Large intestine (tissue), 3 donors: Measurements from ENCODE around the gene TEX13B. TPM values are rescaled to one million over a fixed set of nuclear protein-coding genes. Genes with fewer than 3 reads are reported as not detected.

Experiments used
- DNase-seq, 2 donors: peaks; one replicate each; pipeline versions ENCODE4 v3.0.0 to v3.0.0-alpha.2; 2013
- H3K27ac ChIP-seq: one replicate; pipeline ENCODE4 v1.5.1; 2013; ENCODE audit warnings: low read length
- H3K27me3 ChIP-seq: 2 replicates; pipeline ENCODE4 v1.6.1; 2013; ENCODE audit warnings: low read length; ENCODE audit not compliant: control insufficient read depth, insufficient read depth
- H3K36me3 ChIP-seq: 2 replicates; pipeline ENCODE4 v1.6.1; 2013; ENCODE audit warnings: low read length; ENCODE audit not compliant: control insufficient read depth, insufficient read depth
- H3K4me1 ChIP-seq: one replicate; pipeline ENCODE4 v1.6.1; 2013; ENCODE audit warnings: low read length; ENCODE audit not compliant: control insufficient read depth, insufficient read depth
- H3K4me3 ChIP-seq: one replicate; pipeline ENCODE4 v1.5.1; 2013; ENCODE audit warnings: low read length
- H3K9me3 ChIP-seq: one replicate; pipeline ENCODE4 v1.6.1; 2013; ENCODE audit warnings: mild to moderate bottlenecking, low read depth, low read length, moderate library complexity; ENCODE audit not compliant: control insufficient read depth
- WGBS: methylation state at CpG from one replicate; pipeline ENCODE4 v1.1.5; 2013; ENCODE audit warnings: low lambda C conversion rate; ENCODE audit not compliant: insufficient coverage; 5-methylcytosine and 5-hydroxymethylcytosine counted together
- polyA plus RNA-seq: library from polyadenylated mRNA; unstranded; fragments of 120-200 nt; gene quantifications from one replicate; pipeline ENCODE4 v1.2.1, GENCODE V29; 2013

The TEX13B gene
- polyA plus RNA-seq, 1 donor = not detected

DNA sequence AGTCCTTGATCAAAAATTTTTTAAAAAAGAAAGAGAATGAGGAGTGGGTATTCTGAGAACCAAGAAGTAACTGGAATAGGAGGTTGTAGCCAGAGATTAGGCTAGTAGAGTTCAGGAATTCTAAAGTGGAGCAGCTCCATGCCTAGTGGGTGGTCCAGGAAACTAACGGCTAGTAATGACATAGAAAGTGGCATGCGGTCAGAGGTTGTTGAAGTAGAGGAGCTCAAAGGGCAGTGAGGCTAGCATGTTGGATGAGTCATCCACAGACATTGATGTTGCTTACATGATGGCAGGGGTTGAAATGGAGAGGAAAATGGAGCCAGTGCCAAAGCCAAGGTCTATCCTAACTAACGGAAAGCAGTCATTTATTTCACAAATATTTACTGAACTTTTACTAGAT, 42.1 kb downstream of the TEX13B start:
- peak in 1 of 2 donors; percentile 38 for DNase-seq
- WGBS = no CpG with 5 or more reads among the region's 3 CpGs
- Histone ChIP-seq H3K27ac (no peak overlapping the region), H3K9me3 (no peaks in the 10 kb centered on the region), H3K36me3 (no peaks in the 10 kb centered on the region), H3K27me3 (no peaks in the 10 kb centered on the region), H3K4me1 (no peaks in the 10 kb centered on the region), H3K4me3 (no peak overlapping the region)

- DNase-seq = no peak
- Histone ChIP-seq H3K4me1 (no peaks in the 10 kb centered on the region), H3K9me3 (no peaks in the 10 kb centered on the region), H3K27ac (no peak overlapping the region), H3K4me3 (peak overlapping the region; percentile 49), H3K27me3 (no peaks in the 10 kb centered on the region), H3K36me3 (no peaks in the 10 kb centered on the region)
- WGBS = no CpG with 5 or more reads among the region's 16 CpGs
Observed at GRCh38 chrX:107936434-107936730, 45.8 kb downstream of the TEX13B start.

DNA sequence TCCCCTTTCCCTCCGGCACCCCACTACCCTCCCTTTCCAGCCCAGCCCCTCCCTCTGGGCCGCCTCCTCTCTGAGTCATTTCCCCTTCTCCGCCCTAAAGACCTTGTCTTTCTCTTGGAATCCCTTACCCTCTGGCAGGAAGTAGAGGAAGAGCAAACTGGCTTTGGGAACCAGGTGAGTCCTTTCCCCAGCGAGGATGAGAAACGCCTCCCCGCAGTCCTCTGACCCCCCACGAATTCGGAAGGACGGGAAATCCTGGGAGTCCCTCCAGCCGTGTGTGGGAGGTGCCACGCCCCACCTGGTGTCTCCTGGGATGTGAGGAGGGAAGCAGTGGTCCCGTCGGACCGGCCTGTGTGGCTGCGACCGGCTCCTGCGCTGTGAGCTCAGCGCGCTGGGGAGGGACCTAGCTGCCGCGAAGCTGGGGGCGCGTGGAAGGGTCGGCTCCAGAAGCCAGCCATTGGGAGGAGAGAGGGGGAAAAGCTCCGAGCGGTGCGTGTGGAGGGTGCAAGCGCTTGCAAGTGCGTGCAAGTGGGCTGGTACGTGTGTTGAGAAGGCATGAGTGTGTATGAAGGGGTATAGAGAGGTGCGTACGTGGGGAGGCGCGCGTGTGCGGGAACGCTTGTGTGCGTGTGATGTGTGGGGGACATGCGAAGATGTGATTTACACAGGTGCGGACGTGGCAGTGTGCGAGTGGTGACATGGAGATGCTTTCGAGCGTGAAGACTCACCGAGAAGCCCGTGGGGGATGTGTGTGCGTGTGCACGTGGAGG, 46.3 kb downstream of the TEX13B start:
- Histone ChIP-seq H3K27ac (no peak overlapping the region), H3K27me3 (no peaks in the 10 kb centered on the region), H3K4me1 (no peaks in the 10 kb centered on the region), H3K4me3 (peak overlapping the region; percentile 49), H3K9me3 (no peaks in the 10 kb centered on the region), H3K36me3 (no peaks in the 10 kb centered on the region)
- WGBS = no CpG with 5 or more reads among the region's 48 CpGs
- peak in 1 of 2 donors; percentile 47 for DNase-seq

DNA sequence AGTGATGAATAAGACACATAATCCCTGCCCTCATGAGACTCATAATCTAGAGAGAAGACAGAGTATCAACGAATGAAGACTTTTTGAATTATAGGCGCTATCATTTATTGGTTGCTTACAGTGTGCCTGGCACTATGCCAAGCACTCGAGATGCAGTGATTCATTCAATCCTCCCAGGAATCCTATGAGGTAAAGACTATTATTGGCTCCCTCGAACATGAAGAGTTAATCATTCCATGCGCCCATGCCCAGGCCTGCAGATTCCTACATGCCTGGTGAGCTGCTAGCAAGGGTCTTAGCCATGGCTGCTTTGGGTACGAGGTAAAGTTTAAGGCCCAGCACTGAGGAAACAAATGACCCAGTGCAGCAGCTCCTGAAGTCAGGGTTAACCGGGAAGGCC, 47.0 kb downstream of the TEX13B start:
- H3K27me3 ChIP-seq = no peaks in the 10 kb centered on the region
- DNase-seq = no peak
- no CpG with 5 or more reads among the region's 7 CpGs for WGBS
- no peaks in the 10 kb centered on the region for H3K36me3 ChIP-seq
- H3K4me1 ChIP-seq = no peaks in the 10 kb centered on the region
- peak overlapping the region; percentile 49 for H3K4me3 ChIP-seq
- H3K9me3 ChIP-seq = no peaks in the 10 kb centered on the region
- H3K27ac ChIP-seq = no peak overlapping the region

DNA sequence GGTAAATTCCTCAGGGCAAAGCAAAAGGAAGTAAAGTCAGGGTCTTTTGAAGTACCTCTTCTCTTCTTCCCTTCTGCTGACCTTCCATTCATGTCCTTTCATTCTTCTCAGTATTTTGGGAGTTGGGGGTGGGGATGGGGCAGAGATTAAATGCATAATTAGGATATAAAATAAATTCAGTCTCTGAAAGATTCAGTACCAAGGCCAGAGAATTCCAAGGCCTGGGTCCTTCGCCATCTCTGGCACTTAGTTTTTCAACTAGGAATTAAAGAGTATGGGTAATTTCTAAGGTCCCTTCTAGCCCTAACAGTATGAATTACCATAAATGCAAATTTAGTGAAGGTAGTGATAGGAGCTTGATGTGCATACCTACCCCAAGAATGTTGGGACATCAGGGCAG, 47.9 kb downstream of the TEX13B start:
- no peaks in the 10 kb centered on the region for H3K36me3 ChIP-seq
- H3K9me3 ChIP-seq = no peaks in the 10 kb centered on the region
- no peaks in the 10 kb centered on the region for H3K27me3 ChIP-seq
- H3K4me3 ChIP-seq = no peak overlapping the region
- peaks cover under 1% of the 10 kb centered on the region for H3K4me1 ChIP-seq
- WGBS = no CpG with 5 or more reads among the region's 1 CpG
- H3K27ac ChIP-seq = no peak overlapping the region
- no peak for DNase-seq

Other genes starting within 250 kb of the TEX13B start
- 75.5 TPM for gene TSC22D3, start 206.6 kb downstream of the TEX13B start, polyA plus RNA-seq
- 0.03 TPM for gene NCBP2L, start 204.6 kb downstream of the TEX13B start, polyA plus RNA-seq
- gene MID2, start 156.5 kb downstream of the TEX13B start, polyA plus RNA-seq = 7.4 TPM
- gene VSIG1, start 62.7 kb upstream of the TEX13B start, polyA plus RNA-seq = 0.22 TPM
- 57.8 TPM for gene PSMD10, start 109.2 kb upstream of the TEX13B start, polyA plus RNA-seq
- 20.6 TPM for gene ATG4A, start 109.4 kb upstream of the TEX13B start, polyA plus RNA-seq